ENCODE data around the gene RET.

RET gene

DNA sequence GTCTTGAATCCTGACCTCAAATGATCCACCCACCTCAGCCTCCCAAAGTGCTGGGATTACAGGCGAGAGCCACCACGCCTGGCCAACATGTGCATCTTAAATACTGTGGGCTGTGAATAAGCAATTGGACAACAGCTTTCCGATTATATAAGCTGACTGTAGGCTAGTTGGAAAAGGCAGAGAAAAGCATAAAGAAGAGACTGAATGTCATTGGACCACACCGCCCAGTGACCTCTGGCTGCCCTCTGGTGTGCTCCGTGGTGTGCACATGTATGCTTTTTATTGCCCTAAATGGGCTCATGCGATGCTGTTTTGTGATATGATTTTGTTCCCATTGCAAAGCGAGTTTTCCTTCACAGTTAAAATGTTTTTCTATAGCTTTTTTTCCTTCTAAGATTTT lies 46.0 kb downstream of the RET start:
- no peak for DNase-seq

DNA sequence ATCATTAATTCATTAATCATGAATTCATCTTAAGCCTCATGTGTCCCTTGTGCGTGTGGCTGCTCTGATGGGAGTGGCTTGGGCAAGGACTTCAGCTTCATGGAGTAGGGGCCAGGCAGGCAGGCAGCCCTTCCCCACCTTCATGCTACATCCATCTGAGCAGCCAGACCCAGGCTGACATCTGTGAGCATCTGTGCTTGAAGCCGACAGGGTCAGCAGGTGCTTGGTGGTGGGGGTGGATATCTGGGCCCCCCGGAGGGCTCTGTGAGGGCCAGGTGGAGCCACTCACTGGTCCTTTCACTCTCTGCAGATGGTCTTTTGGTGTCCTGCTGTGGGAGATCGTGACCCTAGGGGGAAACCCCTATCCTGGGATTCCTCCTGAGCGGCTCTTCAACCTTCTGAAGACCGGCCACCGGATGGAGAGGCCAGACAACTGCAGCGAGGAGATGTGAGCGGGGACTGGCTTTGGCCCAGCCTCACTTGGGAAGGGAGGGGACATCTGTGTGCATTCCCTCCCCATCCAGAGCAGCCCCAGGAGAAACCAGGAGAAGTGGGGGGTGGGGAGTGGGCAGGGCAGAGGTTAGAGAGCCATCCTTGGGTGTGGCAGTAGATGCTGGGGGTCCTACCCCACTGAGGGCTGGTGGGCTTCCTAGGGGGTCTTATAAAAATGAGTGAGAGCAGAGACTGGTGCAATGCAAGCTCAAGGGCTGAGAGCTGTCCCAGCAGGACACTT lies 46.7 kb downstream of the RET start:
- peak in 2 of 3 experiments; percentile 10 to 62 for DNase-seq

DNA sequence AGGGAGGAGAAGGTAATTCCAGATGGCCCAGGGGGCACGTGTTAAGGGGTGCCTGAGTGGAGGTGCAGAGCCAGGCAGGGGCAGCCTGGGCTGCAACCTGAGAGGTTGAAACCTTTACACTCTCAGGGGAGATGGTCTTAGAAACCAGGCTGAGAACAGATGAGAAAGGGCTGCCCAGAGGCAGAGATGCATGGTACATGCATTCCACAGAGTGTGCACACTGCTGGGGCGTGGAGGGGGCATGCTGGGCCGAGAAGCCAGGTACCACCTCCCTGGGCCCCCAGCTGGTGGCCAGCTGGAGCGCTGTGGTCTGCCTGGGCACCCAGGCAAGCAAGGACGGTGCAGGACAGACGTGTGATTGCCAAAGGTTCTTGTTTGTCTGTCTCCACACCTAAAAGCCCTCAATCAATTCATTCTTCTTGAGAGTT lies 47.2 kb downstream of the RET start:
- DNase-seq: no peak

DNA sequence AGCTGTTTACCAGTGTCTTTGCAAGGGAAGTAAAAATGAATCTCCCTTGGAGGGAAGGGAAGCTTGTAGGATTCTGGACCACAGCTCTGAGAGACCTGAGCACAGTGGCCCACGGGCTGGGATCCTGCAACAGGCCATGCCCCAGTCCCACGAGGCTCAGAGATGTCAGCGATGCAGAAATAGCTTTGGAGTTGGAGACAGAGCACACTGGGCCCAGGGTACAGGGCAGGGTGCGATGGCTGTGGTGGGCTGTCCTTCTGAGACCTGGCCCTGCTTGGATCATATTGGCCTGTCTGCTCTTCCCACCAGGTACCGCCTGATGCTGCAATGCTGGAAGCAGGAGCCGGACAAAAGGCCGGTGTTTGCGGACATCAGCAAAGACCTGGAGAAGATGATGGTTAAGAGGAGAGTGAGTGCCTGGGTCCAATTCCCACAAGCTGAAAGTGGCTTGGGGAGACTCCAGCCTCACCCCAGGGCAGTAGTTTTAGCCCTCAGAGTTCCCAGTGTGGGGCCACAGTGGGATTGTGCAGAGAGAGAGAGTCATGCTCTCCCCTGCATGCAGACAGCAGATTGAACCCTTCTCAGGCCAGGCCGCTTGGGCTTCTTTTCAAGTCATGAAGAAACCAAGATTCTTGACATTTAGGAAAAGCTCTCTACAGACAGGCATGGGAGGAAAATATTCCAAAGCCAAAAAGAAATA lies 47.9 kb downstream of the RET start:
- DNase-seq: no peak

DNA sequence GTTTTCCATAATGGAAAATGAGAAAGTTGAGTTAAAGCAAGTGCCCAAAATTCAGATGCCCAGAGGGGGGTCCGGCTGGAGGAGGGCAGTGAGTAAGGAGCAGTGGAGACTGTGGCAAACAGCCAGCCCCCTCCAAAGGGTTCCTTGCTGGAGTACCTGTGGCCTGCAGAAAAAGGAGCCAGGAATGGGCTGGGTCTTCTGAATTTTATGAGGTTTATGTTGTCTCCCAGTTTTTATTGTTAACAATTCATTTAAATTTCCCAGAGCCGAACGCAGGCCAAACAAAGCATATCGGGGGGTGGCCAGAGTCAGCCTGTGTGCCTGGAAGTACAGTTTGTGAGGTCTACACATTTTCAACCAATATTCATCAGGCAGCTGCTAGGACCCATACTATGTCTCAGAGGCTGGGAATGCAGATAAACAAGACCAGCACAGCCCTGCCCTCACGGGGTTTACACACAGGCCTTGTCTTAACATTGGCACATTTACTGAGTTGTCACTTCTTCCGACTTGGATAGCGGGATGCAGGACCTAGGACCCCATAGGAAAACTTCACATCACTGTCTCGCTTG lies 48.5 kb downstream of the RET start:
- DNase-seq: no peak

DNA sequence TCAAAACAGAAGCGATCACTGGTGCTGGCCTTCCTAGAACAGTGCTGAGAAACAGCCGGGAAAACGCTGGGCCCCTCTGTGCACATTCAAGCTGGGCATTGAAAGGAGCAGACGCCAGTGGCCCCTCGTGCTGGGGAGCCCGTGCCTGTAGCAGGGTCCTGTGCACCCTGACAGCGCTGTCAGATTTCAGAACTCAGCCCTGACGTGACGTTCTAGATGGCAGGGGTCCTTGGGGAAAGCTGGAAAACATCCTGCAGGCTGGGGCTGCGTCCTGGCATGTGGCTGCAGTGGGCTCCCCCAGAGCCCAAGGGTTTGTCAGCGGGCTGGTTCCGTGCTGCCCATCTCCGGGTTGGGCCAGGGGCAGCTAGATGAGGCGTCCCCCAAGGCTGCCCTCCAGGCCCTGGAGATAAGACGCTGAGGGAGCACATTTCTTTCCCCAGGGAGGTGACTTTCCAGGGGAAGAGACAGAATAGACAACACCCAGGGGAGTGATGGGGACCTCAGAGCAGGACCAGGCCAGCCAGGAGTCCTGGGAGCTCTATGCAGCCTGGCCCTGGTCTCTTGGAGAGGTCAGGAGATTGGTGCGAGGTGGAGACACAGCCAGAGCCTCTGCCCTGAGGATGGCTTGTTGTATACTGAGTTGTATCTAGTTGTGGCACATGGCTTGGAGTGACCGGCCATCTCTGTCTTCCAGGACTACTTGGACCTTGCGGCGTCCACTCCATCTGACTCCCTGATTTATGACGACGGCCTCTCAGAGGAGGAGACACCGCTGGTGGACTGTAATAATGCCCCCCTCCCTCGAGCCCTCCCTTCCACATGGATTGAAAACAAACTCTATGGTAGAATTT lies 49.2 kb downstream of the RET start:
- DNase-seq: no peak

DNA sequence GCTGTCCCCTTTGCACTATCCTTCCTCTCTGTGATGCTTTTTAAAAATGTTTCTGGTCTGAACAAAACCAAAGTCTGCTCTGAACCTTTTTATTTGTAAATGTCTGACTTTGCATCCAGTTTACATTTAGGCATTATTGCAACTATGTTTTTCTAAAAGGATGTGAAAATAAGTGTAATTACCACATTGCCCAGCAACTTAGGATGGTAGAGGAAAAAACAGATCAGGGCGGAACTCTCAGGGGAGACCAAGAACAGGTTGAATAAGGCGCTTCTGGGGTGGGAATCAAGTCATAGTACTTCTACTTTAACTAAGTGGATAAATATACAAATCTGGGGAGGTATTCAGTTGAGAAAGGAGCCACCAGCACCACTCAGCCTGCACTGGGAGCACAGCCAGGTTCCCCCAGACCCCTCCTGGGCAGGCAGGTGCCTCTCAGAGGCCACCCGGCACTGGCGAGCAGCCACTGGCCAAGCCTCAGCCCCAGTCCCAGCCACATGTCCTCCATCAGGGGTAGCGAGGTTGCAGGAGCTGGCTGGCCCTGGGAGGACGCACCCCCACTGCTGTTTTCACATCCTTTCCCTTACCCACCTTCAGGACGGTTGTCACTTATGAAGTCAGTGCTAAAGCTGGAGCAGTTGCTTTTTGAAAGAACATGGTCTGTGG lies 50.0 kb downstream of the RET start:
- no peak for DNase-seq

DNA sequence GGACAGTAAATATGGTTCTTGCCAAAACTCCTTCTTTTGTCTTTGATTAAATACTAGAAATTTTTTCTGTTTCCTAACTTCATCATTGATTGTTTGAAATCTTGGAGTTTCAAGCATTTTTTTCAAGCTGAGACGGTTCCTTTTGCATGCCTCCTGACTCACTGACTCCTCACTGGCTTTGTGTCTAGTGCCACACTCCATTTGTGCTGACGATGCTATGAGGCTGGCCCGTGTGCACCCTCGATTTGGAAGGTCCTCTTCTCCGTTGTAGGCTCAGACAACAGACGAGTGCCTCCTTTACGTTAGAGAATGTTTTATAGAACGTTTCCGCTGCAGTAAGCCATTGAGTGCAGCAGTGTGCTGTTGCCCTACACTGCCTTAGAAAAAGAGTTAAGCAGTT lies 50.6 kb downstream of the RET start:
- no peak for DNase-seq

DNA sequence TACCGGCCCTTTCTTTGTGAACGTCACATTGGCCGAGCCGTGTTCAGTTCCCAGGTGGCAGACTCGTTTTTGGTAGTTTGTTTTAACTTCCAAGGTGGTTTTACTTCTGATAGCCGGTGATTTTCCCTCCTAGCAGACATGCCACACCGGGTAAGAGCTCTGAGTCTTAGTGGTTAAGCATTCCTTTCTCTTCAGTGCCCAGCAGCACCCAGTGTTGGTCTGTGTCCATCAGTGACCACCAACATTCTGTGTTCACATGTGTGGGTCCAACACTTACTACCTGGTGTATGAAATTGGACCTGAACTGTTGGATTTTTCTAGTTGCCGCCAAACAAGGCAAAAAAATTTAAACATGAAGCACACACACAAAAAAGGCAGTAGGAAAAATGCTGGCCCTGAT lies 51.5 kb downstream of the RET start:
- DNase-seq: no peak

DNA sequence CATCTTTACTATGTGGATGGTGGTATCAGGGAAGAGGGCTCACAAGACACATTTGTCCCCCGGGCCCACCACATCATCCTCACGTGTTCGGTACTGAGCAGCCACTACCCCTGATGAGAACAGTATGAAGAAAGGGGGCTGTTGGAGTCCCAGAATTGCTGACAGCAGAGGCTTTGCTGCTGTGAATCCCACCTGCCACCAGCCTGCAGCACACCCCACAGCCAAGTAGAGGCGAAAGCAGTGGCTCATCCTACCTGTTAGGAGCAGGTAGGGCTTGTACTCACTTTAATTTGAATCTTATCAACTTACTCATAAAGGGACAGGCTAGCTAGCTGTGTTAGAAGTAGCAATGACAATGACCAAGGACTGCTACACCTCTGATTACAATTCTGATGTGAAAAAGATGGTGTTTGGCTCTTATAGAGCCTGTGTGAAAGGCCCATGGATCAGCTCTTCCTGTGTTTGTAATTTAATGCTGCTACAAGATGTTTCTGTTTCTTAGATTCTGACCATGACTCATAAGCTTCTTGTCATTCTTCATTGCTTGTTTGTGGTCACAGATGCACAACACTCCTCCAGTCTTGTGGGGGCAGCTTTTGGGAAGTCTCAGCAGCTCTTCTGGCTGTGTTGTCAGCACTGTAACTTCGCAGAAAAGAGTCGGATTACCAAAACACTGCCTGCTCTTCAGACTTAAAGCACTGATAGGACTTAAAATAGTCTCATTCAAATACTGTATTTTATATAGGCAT lies 52.3 kb downstream of the RET start:
- no peak for DNase-seq

DNA sequence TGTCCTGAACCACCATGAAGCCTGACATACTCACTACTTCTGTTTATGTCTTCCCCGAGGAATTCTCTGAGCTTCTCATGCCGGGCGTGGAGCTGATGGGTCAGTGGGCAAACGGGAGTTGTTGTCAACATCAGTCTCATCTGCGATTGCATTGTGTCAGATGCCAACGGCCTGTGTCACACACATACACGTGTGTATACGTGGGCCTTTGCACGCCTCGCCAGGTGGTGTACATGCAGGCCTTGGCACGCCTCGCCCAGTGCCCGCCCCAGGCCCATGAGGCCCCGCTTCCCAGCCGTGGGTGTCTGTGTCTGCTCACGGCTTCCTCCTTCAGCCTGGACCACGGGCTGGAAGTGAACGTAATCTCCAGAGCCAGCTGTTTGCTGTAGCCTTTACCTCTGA lies 53.9 kb downstream of the RET start:
- DNase-seq: no peak

DNA sequence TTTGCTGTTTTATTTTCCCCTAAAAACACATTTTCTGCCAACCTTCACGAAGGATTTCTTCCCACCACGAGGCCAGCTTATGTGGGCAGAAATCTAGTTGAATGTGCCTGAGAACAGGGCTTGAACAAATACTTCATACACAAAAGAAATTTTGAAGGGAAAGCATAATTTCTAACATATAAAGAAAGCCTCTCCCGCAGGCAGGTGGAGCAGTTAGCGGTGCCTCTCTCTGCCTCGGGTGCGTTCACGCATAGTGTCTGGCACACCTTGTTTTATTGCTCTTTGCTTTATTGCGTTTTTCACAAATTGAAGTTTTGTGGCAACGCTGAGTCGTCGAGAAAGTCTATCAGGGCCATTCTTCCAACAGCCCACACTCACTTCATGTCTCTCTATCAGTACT lies 54.4 kb downstream of the RET start:
- no peak for DNase-seq

DNA sequence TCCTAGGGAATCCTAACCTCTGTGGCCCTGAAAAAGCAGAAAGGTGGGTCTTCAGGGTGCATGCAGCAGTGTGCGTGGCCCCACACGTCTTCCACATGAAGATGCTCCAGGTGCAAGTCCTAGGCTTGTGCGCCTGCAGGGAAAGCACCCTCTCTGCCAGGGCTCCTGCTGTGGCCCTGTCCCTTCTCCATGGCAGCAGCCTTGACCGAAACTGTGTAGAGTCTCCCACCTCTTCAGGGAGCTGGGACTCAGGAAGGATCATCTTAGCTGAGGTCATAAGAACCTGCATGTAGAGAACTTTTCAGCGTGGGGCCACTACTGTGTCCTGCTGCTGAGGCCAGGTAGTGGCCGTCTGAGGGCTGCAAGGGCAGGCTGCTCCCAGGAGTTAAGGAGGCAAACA lies 55.0 kb downstream of the RET start:
- no peak for DNase-seq

DNA sequence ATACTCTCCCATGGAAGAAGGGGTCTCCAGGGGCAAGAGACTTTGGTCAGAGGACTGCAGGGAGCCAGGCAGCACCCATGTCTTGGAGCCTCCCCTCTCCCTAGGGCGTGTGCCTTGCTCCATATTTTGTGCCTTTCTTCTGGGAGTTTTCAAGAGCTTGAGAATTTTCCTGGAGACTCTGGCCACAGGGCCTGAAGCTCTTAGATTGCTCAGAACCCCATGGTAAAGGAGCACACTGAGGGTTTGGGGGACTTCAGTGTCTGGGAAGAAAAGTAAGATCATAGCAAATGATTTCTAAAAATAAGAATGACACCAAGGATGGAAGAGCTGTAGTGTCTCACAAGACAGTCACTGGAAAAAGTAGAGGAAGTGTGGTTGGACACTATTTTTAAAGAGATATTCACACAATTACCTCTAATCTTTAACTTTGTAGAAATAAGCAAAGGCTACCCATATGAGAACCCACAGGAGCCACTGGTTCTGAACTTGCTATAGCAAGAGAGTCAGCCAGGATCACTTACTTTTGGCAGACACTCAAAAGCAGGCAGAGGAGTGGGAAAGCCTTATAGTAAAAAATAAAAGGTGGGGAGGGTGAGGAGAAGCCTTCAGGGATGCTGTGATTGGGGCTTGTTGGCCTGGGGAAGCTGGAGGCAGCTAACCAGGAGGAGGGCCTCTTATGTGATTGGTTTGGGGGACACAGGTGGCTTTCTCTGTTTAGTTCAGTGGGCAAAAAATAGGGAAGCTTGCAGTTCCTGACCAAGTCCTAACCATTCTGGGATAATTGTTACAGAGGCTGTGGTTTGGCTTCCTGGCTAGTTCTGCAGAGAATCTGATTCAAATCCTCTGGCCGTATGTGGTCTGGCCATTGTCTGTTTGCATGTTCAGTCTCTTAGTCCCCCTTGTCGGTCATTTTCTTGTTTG lies 56.3 kb downstream of the RET start:
- no peak for DNase-seq

DNA sequence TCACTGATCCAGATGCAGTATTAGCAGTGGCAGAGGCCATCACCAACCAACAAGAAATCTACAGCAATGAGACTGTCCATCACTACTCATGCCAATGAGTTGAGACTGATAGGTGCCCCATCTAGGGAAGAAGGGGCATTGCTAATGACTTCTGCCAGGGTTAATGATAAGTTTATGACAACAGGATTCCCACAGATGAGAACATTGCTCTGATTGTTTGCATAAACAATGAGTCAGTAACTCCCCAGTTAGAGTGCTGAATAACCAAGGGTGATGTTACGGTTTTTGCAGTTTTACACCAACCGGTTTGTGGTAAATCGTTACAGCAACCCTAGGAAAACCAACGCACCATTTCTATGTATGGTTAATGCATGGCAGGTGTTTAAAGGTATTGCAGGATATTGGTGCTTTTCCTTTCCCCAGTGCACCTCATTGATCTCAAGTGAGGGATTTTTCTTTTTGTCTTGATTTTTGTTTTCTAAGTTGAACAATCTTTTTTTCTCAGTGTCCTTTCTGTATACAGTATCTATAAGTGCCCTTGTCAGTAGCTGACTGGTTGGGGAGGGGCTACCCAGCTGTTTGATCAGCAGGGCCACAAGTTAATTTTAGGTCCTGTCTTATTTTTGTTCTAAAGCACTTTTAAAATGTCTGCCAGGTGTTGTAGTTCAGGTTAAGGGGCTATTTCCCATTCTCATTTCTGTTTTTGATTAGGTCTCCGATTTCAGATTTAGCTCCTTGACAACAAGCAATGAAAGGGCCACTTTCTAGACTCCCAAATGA lies 57.4 kb downstream of the RET start:
- no peak for DNase-seq

DNA sequence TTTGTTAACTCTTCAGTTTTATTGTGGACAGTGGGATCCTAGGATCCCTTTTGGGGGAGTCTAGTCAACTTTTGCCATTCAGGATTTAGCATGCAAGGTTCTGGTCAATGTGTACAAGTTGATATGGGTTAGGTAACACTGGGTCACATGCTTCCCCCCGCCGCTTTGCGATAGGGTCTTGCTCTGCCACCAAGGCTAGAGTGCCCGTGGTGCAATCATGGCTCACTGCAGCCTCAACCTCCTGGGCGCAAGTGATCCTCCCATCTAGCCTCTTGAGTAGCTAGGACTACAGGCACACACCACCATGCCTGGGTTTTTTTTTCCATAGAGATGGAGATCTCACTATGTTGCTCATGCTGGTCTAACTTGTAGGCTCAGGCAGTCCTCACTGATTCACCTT lies 58.2 kb downstream of the RET start:
- no peak for DNase-seq

DNA sequence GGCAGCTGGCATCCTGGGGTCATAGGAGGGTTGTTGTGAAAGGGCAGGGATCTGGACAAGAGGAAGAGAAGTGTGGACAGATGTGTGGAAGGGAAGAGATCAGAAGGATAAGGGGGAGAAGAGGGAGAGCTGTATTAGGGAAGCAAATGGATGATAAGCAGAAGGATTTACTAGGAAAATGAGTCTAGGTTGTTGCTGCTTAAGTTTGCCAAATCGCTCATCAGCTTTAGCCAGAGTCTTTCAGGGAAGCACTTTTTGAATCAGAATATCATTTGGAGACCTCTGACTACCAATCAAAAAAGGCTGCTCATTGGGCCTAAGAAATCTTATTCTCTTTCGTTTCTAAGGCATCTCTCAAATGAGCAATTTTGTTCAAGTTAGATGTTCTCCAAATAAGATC lies 58.8 kb downstream of the RET start:
- DNase-seq: no peak

DNA sequence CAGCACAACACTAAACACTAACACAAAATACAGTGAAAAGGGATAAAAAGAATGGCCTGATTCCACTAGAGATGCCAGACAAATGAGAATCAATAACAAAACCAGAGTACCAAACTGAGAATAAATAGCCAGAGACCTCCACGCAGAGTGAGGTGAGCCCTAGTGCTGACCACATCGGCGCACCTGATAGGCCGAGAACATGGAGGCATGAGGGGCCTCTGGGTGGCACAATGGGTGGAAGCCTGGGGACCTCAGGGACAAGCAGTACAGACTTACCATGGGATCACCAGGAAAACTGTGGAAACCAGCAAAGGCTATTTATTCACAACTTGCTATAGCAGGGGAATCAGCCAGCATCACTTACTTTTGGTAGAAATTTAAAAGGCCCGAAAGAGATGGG lies 59.6 kb downstream of the RET start:
- DNase-seq: no peak

DNA sequence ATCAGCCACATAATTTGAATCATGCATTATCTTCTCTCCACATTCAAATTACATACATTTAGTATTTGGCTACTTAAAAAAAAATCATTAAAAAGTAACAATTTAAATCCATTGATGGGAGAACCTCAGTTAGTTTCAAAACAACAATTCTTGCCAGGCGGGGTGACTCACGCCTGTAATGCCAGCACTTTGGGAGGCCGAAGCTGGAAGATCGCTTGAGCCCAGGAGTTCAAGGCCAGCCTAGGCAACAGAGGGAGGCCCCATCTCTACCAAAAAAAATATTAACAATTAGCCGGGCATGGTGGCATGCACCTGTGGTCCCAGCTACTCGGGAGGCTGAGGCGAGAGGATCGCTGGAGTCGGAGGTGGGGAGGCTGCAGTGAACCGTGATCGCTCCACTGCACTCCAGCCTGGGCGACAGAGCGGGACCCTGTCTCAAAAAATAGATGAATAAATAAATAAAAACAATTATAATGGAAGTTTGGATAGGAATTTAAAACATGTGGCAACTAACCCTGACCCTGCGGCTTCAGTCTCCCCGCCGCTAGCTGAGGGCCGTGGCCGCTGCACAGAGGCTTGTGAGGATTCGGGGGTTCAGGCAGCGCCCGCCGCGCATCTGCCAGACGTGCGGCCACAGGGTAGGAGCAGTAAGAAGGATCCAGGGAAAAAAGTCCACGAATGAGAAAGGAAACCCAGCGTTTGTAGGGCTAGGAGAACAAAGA lies 60.3 kb downstream of the RET start:
- DNase-seq: no peak

DNA sequence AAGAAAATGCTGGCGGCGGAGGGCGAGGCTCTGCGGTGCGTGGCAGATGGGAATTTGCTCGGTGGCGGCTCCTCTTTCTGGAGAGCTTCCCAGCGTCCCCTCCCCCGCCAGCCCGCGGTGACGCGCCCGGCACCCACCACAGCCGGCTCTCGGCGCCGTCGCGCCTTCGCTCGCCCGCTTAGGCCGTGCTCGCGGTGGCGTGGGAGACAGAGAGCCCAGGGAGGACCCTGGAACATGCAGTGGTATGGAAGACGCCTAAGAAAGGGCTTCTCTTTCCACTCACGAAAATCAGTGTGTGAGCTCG lies 60.8 kb downstream of the RET start:
- peak; percentile 48 to 74 (median 70) for DNase-seq
